Body of pancreas (tissue), 4 donors: ENCODE data around the gene NFILZ. TPM values are rescaled to one million over a fixed set of nuclear protein-coding genes. Genes with fewer than 3 reads are reported as not detected.

Experiments used
- ATAC-seq: fragments of 150-250 bp; one replicate; pipeline ENCODE4 v1.9.1; 2016
- DNase-seq, 4 donors: peaks; one replicate each; pipeline ENCODE4 v3.0.0-alpha.2; 2019
- H3K27ac ChIP-seq, 4 donors: fragments of 200-600 bp; sonication (generic); 1 replicate in 3 of 4; 2 replicates in 1 of 4; pipeline versions ENCODE4 v1.5.1 to v1.6.1; 2016 to 2019; ENCODE audit warnings: mild to moderate bottlenecking in 1 of 4, mixed read lengths in 1 of 4, moderate library complexity in 1 of 4
- H3K27me3 ChIP-seq, 2 donors: fragments of 200-600 bp; sonication (generic); one replicate each; pipeline ENCODE4 v1.6.0; 2016; ENCODE audit warnings: mild to moderate bottlenecking in 1 of 2
- H3K36me3 ChIP-seq, 2 donors: fragments of 200-600 bp; sonication (generic); replicated peaks in 1 of 2; 2 replicates each; pipeline ENCODE4 v1.5.1; 2016; ENCODE audit warnings: low read depth in 2 of 2; ENCODE audit not compliant: insufficient read depth in 1 of 2
- H3K4me1 ChIP-seq: fragments of 200-600 bp; sonication (generic); one replicate; pipeline ENCODE4 v1.6.0; 2016
- H3K4me3 ChIP-seq, 2 donors: fragments of 200-600 bp; sonication (generic); 1 replicate in 1 of 2; 2 replicates in 1 of 2; pipeline ENCODE4 v1.5.1; 2016 to 2019
- H3K9me3 ChIP-seq, 3 donors: fragments of 200-600 bp; sonication (generic); 1 replicate in 2 of 3; 2 replicates in 1 of 3; pipeline ENCODE4 v1.5.1; 2016
- POLR2A ChIP-seq, 3 donors: fragments of 450-650 bp; IDR thresholded peaks; one replicate each; pipeline ENCODE4 v1.6.1; 2016; ENCODE audit warnings: antibody characterized with exemption in 3 of 3, mild to moderate bottlenecking in 2 of 3
- WGBS, 2 donors: methylation state at CpG; one replicate each; pipeline ENCODE4 v1.1.5; 2017; 5-methylcytosine and 5-hydroxymethylcytosine counted together
- intact Hi-C: fragments of 100-400 bp; cut with DNase I; formaldehyde crosslinking; loops from one replicate; pipeline ENCODE4 v1.15.1; 2023
- total RNA-seq, 2 donors: library from RNA; depleted of rRNA; stranded (reverse); fragments of >200 nt; gene quantifications; one replicate each; pipeline ENCODE4 v1.1.0, GENCODE V29; 2016
- TF ChIP-seq, protein P1 (sequence below), 7 experiments: fragments of 450-650 bp in 4 of 7; fragments of 200-600 bp in 3 of 7; sonication (generic) in 3 of 7; IDR thresholded peaks; one replicate each; pipeline ENCODE4 v1.5.1; 2016 to 2019; ENCODE audit warnings: antibody characterized with exemption in 7 of 7

The NFILZ gene
- total RNA-seq, 2 donors from 2014 or later, result not detected

DNA sequence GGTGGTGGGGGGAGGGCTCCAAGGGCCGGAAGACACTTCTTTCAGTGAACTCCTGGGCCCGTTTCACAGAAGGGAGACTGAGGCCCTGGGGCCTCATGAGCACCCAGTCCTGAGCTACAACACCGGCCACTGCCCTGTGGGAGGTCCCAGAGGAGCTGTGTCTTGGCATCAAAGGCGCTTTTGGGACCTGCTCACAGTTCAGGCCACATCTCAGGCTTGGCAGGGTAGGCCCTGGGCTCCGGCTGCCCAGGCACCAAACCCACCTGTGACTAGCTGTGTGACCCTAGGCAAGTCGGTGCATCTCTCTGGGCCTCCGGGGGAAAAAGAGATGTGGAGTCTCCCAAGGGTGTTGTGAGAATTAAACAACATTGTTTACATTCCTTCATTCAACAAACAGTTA lies 29.5 kb downstream of the NFILZ start:
- no peak for ATAC-seq
- TF ChIP-seq, protein P1, sequence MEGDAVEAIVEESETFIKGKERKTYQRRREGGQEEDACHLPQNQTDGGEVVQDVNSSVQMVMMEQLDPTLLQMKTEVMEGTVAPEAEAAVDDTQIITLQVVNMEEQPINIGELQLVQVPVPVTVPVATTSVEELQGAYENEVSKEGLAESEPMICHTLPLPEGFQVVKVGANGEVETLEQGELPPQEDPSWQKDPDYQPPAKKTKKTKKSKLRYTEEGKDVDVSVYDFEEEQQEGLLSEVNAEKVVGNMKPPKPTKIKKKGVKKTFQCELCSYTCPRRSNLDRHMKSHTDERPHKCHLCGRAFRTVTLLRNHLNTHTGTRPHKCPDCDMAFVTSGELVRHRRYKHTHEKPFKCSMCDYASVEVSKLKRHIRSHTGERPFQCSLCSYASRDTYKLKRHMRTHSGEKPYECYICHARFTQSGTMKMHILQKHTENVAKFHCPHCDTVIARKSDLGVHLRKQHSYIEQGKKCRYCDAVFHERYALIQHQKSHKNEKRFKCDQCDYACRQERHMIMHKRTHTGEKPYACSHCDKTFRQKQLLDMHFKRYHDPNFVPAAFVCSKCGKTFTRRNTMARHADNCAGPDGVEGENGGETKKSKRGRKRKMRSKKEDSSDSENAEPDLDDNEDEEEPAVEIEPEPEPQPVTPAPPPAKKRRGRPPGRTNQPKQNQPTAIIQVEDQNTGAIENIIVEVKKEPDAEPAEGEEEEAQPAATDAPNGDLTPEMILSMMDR (IDR thresholded peaks at IDR 0.05), result no peak
- TF ChIP-seq POLR2A (IDR thresholded peaks at IDR 0.05), result no peak
- H3K4me1 ChIP-seq, result peaks cover under 1% of the 10 kb centered on the region
- H3K27ac ChIP-seq, result no peak overlapping the region
- H3K4me3 ChIP-seq, result no peak overlapping the region
- DNase-seq, result no peak
- H3K36me3 ChIP-seq, result no peaks in the 10 kb centered on the region
- no peaks in the 10 kb centered on the region for H3K9me3 ChIP-seq
- intact Hi-C loops, result loop anchor here (5.0 kb wide), 1 partner anchor 417 kb away; no protein-coding TSS in a partner anchor
- H3K27me3 ChIP-seq, result no peaks in the 10 kb centered on the region
- 55 to 60% methylated on average over 5 to 7 of the region's 7 CpGs for WGBS, 2 donors

DNA sequence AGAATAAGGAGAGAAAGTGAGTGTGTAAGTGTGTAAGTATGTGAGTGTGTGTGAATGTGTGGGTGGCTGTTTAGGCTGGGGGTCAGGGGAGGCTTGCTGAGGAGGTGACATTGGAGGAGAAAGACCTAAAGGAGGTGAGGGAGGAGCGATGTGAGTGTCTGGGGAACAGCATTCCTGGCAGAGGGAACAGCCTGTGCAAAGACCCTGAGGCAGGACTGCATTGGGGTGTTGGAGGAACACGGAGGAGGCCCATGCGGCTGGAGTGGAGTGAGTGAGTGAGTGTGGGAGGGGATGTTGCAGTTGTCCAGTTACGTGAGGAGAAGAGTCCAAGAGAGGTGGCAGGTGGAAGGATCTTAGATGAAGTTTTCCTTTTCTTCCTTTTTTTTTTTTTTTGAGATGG lies 31.8 kb downstream of the NFILZ start:
- intact Hi-C loops, result no loop called here
- Histone ChIP-seq H3K4me3 (no peak overlapping the region), H3K27ac (no peak overlapping the region), H3K4me1 (no peaks in the 10 kb centered on the region), H3K36me3 (no peaks in the 10 kb centered on the region), H3K9me3 (no peaks in the 10 kb centered on the region), H3K27me3 (no peaks in the 10 kb centered on the region)
- WGBS, 2 donors, result 69 to 77% methylated on average over 4 of the region's 4 CpGs
- no peak for ATAC-seq
- DNase-seq, result no peak
- TF ChIP-seq POLR2A (IDR thresholded peaks at IDR 0.05), result no peak
- TF ChIP-seq, protein P1 (IDR thresholded peaks at IDR 0.05), result no peak

DNA sequence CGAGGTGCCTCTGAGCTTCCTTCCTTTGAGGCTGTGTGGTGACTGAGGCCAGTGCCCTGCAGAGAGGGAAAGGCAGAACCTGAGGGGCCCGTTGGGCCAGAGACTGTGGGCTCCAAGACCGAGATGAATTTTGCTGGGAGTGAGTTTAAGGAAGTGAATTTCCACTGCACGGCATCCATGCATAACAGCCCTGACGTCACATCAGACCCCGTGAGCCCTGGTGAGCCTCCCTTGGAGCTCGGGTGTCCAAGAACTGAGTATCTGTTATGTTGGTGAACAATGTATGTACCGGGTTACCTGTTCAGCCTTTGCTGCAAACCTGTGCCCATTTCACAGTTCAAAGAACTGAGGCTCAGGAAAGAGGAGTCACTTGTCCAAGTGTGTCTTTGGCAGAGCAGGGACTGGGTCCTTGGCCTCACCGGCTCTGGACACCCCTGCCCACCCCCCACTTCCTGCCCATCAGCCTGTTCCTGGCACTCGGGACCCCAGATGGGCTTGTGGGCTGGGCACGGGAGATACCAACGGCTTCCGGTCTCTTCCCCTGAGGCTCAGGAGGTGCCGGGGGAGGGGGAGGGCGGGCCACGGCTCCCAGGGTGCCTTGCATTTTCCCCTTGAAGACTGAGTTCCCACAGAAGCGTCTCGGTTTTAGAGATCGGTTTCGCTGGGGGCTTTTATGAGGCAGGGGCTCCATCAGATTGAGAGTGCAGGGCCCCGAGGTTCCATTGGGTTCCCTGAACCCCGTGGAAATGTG lies 33.7 kb downstream of the NFILZ start:
- Histone ChIP-seq H3K4me3 (no peak overlapping the region), H3K9me3 (no peaks in the 10 kb centered on the region), H3K27ac (no peak overlapping the region), H3K27me3 (no peaks in the 10 kb centered on the region), H3K36me3 (no peaks in the 10 kb centered on the region), H3K4me1 (no peaks in the 10 kb centered on the region)
- intact Hi-C loops, result no loop called here
- DNase-seq (peak in 1 of 4 donors; percentile 31), ATAC-seq (no peak)
- WGBS, 2 donors, result 29 to 53% methylated on average over 5 to 22 of the region's 22 CpGs
- no peak for TF ChIP-seq POLR2A (IDR thresholded peaks at IDR 0.05)
- TF ChIP-seq, protein P1 (IDR thresholded peaks at IDR 0.05), result no peak

DNA sequence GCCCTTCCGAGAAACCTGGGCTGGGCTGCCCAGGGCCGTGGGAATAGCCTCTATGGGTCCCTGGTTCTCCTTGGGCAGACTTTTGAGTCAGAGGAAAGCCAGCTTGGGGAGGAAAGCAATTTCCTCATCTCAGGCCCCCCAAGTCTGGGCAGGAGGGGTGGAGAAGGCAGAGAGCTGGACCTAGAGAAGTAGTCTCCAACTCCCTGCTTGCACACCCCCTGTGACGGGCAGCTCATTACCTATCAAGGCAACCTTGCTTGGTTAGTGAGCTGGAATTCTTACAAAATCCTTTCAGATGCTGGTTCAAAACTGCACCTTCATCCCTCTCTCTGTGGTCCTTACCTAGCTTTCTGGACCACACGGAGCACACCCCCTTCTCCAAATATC lies 34.2 kb downstream of the NFILZ start:
- no peaks in the 10 kb centered on the region for H3K27me3 ChIP-seq
- no peaks in the 10 kb centered on the region for H3K9me3 ChIP-seq
- WGBS, 2 donors, result 34 to 72% methylated on average over 2 to 4 of the region's 4 CpGs
- H3K4me3 ChIP-seq, result no peak overlapping the region
- H3K4me1 ChIP-seq, result no peaks in the 10 kb centered on the region
- DNase-seq, result no peak
- TF ChIP-seq POLR2A (IDR thresholded peaks at IDR 0.05), result no peak
- TF ChIP-seq, protein P1 (IDR thresholded peaks at IDR 0.05), result no peak
- intact Hi-C loops, result no loop called here
- no peak overlapping the region for H3K27ac ChIP-seq
- no peak for ATAC-seq
- no peaks in the 10 kb centered on the region for H3K36me3 ChIP-seq
